ENCODE results near the gene HSP90AA1.

The HSP90AA1 gene

GRCh38 chr14:102037686-102038085, 49.2 kb downstream of the HSP90AA1 start:
- no peak for DNase-seq

DNA sequence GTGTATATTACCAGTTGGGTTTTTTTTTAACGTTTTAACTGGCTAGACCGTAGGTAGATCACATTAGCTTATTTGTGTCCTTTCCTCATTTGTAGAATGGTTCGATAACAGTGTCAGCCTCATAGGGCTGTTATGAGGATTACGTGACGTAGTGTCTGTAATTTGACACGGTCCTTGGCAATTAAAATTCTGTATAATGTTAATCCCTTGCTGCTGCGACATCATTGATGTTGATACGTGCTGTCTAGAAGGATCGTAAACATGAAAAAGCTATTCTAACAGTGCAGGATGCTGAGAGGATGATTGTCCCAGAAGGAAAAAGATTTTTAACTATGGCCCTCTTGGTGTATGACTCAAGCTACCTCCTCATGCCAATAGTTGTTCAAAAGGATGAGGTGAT, 50.9 kb downstream of the HSP90AA1 start:
- no peak for DNase-seq

GRCh38 chr14:102034301-102034700, 52.5 kb downstream of the HSP90AA1 start:
- no peak for DNase-seq

DNA sequence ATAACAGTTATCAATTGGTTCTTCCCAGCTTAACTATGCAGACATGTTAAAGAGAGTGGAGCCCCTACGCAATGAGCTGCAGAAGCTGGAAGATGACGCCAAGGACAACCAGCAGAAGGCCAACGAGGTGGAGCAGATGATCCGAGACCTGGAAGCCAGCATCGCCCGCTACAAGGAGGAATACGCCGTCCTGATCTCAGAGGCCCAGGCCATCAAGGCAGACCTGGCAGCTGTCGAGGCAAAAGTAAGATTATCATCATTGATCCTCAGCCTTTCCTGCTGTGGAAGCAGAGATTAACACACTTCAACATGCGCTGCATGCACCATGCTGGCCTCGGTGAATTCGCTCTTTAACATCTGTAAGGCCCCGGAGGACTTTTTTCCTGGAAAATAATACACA, 53.6 kb downstream of the HSP90AA1 start:
- no peak for DNase-seq

Data from NCI-H187 (cell line).